NCI-H2196 (cell line): ENCODE measurements around the gene PPM1H.
"Not testable (repeated sequence)": the region's sequence is repeated elsewhere in the genome, so short reads cannot be mapped to it uniquely, and the experiment has no call there.

Experiments
- DNase-seq: peaks from one replicate; lab custom pipeline; 2025; ENCODE audit not compliant: unreplicated experiment; lab: John Stamatoyannopoulos, UW

The PPM1H gene

DNA sequence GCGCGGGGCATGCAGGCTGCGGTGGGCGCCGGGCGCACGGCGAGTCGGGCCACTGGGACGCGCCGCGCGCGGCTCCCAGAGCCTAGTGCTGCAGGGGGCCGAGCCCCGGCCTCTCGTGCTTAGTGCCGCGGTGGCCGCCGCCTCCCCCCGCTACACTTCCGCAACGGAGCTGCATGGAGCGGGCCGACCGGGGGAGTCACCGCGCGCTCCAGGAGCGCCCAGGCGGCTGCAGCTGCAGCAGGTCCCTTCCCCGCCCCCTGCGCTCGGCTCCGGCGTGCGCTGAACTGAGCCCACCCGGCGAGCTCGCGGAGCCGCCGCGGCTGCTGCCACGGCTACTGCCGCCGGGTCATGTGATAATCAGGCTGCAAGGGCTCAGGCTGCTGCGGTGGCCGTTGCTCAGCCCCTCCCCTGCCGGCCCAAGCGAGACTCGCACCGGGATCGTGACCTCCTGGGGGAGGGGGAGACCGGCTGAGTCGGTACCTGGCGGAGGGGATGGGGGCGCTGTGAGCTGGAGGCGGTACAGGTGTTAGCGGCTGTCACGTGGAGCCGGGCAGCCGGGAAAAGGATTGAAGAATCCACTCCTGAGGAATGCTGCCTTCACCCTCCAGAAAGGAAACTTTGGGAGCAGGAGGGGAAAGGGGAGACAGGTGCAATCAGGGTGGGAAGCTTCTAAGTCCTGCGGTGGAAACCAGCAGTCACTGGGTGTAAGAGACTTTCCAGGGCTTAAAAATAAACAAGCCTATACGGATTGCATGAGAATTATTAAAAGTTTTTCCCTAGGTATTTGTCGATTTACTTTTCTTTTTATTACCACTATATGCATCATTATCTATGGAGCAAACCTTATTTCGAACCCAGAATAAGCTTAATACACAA, at the start of gene PPM1H:
TSS of gene PPM1H (minus strand) at position 352 of the 876 bp plus-strand sequence. CDS start 414 bp downstream, outside the sequence.
- DNase-seq = peak; percentile 90

- no peak for DNase-seq
Measured at GRCh38 chr12:62983594-62983993, 48.6 kb upstream of the PPM1H start.

DNA sequence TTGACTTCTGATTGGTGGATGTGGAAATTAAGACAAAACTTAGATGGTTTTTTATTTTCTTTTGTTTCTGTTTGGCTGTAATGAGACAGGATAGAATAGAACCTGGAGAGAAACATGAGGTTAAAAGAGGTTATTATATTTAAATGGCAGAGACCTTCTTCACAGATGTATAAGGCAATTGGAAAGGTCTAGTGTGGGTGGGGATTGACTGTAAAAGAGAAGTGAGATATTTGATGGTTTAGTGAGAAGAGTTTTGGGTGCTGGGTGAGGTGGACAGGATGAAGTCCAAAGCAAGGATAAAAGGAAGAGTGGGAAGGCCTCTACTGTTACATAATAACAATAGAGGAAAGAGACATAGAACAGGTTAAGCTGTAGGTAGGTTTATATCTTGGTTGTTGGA, 43.8 kb upstream of the PPM1H start:
- DNase-seq = no peak

- no peak for DNase-seq
Measured at GRCh38 chr12:62977883-62978282, 42.9 kb upstream of the PPM1H start.

- no peak for DNase-seq
Measured at GRCh38 chr12:62977418-62977817, 42.5 kb upstream of the PPM1H start.

DNA sequence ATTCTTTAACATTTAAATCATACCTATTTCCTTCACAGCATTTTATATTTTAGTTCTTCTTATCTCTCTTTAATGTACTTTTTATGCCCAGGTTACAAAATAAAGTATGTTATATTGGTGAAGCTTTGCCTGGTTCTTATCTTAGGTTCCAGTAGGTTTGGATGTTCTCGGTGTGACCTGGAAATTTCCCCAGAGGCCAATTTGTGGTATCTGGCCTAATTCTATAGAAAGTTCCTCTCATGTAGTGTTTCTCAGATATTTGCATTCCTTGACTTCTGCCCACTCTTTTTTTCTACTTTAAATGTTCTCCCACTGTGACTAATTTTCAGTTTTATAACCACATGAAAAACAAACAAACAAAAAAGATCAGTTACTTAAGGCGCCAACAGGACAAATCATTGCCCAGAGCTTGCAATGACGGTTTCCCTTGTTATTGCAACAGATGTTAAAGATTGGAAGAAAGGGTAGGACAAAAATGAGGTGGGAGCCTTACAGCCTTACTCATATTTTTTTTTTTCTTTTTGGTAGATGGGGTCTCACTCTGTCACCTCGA, 41.2 kb upstream of the PPM1H start:
- DNase-seq = no peak

- no peak for DNase-seq
Measured at GRCh38 chr12:62971769-62972525, 37.0 kb upstream of the PPM1H start.

DNA sequence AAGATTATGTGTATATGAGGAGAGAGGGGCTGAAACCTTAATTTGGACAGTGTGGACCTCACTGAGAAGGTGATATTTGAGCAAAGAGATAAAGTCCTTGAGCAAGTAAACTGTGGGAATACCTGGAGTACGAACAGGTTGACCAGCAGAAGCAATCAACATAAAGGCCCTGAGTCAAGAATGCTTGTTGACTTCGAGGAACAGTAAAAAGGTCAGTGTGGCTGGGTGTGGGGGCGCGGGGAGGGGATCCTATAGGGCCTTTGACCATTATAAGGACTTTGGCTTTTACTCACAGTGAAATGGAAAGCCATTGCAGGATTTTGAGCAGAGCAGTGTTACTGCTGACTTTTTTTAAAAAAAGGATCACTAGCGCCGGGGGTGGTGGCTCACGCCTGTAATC, 34.7 kb upstream of the PPM1H start:
- no peak for DNase-seq

DNA sequence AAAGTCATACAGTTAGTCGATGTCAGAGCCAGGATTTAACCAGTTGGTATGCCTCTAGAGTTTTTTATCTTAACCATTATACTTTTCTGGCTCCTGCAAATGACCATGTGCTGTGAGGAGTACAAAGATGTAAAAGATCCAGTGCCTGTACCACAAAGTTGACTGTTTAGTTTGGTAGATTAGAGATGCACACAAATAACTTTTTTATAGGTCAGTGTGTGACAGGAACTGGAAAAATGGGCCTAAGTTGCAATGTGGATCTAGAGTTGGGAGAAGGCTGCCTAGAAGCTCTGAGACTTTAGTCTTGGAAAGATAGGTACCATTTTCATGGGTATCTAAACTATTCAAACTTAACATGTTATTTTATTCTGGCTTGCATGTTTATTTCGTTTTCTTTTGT, 32.8 kb upstream of the PPM1H start:
- DNase-seq = no peak

- no peak for DNase-seq
Measured at GRCh38 chr12:62966990-62967506, 32.1 kb upstream of the PPM1H start.

GRCh38 chr12:62966446-62966989, 31.6 kb upstream of the PPM1H start:
- DNase-seq = not testable (repeated sequence)

GRCh38 chr12:62965700-62966099, 30.8 kb upstream of the PPM1H start:
- not testable (repeated sequence) for DNase-seq

DNA sequence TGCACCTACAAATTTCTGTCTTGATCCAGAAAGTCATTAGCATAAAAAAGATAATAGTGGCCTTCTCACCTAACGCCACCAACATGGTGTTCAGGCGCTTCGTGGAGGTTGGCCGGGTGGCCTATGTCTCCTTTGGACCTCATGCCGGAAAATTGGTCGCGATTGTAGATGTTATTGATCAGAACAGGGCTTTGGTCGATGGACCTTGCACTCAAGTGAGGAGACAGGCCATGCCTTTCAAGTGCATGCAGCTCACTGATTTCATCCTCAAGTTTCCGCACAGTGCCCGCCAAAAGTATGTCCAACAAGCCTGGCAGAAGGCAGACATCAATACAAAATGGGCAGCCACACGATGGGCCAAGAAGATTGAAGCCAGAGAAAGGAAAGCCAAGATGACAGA, 30.3 kb upstream of the PPM1H start:
- DNase-seq = not testable (repeated sequence)

DNA sequence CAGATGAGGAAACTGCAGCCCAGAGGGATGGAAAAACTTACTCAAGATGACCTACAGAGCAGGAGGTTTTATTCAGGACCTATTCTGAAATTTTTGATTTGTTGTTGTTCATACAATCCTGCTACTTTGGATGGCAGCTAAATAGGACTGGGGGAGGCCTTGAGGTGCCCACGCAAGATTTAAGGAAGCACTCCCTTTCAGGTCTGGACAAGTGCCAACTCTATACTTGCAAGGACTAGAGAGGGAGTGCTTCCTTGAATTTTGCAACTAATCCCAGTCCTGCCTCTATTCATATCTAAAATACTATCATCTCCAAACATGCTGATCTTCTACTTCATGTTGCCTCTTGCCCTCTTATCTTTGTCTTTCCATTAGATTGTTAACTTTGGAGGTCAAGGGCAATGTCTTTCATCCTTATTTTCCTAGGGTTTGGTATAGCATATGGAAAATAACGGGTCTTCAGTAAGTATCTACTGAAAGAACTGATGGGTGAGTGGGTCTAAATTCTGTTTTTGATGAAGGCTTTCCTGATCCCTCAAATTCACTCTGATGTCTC, 28.6 kb upstream of the PPM1H start:
- DNase-seq = no peak

GRCh38 chr12:62960324-62960723, 25.4 kb upstream of the PPM1H start:
- no peak for DNase-seq

DNA sequence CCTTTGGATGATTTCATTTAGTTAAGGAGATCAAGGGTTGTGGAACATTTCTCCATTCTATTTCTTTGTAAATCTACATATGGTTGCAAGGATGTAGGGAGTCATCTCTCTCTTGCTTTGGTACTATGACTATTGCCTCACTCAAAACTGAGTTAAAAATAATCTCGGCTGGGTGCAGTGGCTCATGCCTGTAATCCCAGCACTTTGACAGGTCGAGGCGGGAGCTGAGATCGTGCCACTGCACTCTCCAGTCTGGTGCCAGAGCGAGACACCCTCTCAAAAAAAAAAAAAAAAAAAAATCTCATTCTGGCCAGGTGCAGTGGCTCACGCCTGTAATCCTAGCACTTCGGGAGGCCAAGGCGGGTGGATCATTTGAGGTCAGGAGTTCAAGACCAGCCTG, 24.8 kb upstream of the PPM1H start:
- DNase-seq = no peak

DNA sequence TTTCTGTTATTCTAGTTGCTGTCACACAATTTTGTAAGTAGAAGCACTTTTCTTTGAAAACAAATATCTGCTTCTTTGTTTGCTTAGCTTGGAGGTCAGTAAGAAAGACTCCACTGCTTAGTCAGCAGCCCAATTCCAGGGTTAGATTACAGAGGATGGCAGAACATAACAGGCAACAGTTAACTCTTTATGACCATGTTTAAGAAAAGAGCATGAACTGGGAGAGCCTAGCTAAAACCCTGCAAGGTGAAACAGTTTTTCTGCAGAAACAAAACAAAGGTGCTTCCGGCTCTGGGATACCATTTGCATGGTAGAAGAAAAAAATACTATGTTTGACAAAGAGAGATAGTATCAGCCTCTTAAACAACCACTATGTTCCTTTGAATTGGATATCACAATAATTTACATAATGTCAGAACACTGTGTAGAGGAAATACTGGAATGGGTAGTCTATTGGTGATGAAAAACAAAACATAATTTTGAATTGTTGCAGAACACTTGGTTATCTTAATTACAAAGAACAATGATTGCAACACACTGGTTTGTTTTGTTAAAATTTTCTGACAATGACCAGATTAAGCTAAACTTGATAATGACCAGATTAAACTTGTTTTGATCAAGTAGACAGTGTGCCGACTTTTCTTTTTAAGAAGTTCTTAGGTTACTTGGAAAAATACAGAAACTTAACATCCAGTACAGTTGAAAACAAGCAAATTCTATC, 22.4 kb upstream of the PPM1H start:
- peak; percentile 27 for DNase-seq

DNA sequence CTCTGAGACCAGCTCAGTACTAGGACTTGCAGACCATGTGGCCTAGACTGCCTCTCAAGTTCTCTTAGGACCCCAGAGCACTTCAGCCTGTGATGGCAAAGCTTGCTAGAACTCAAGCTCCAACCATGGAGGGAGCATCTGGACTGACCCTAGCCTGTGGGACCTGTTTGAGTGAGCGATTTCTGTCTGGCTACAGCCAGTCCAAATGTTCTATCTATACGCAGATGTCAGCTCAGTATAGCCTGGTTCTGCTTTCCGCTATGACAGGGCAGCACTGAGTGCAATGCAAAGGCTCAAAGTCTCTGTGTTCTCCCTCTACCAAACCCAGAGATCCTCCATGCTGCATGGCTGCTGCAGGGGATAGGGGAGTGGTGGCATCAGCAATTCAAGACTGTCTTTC, 20.7 kb upstream of the PPM1H start:
- DNase-seq = no peak

- DNase-seq = no peak
Measured at GRCh38 chr12:62950317-62950716, 15.4 kb upstream of the PPM1H start.

GRCh38 chr12:62948123-62948522, 13.2 kb upstream of the PPM1H start:
- DNase-seq = no peak
